Neural crest cell (in vitro differentiated cells): ENCODE measurements around the gene LPGAT1. TPM values are rescaled to one million over a fixed set of nuclear protein-coding genes. Genes with fewer than 3 reads are reported as not detected.
"Not testable (repeated sequence)": the region's sequence is repeated elsewhere in the genome, so short reads cannot be mapped to it uniquely, and the experiment has no call there.

ENCODE experiments used
- DNase-seq: peaks from one replicate; pipeline ENCODE4 v3.0.0; 2021; ENCODE audit warnings: low read depth, mixed read lengths, low spot score
- H3K27ac Mint-ChIP-seq: one replicate; pipeline ENCODE4 v1.8.0; 2021; ENCODE audit warnings: mild to moderate bottlenecking, mixed read lengths; ENCODE audit not compliant: unreplicated experiment
- H3K27me3 Mint-ChIP-seq: 2 replicates; pipeline ENCODE4 v1.8.0; 2021; ENCODE audit warnings: low read depth, mild to moderate bottlenecking, mixed read lengths
- H3K36me3 Mint-ChIP-seq: 2 replicates; pipeline ENCODE4 v1.8.0; 2021; ENCODE audit warnings: low read depth, mild to moderate bottlenecking, mixed read lengths
- H3K4me1 Mint-ChIP-seq: 2 replicates; pipeline ENCODE4 v1.8.0; 2021; ENCODE audit warnings: mixed read lengths
- H3K4me3 Mint-ChIP-seq: one replicate; pipeline ENCODE4 v1.8.0; 2021; ENCODE audit warnings: mild to moderate bottlenecking, mixed read lengths
- H3K9me3 Mint-ChIP-seq: 2 replicates; pipeline ENCODE4 v1.8.0; 2021; ENCODE audit warnings: mixed read lengths
- long read RNA-seq: library from polyadenylated mRNA; unstranded; transcript quantifications from one replicate; pipeline ENCODE4 v2.0.0, GENCODE V29; 2020
- total RNA-seq: library from RNA; stranded (reverse); gene quantifications from 2 replicates; pipeline ENCODE4 v1.2.1, GENCODE V29; 2021
- TF ChIP-seq, protein P1 (sequence below): fragments of 200-600 bp; sonication (generic); conservative IDR thresholded peaks from 2 replicates; pipeline ENCODE4 v1.5.0; 2021; ENCODE audit warnings: antibody characterized with exemption, mild to moderate bottlenecking

LPGAT1 gene
- total RNA-seq, result 28.5 and 30.3 TPM in 2 replicates
- long read RNA-seq, full-length matches to known transcripts, result 1 of 6 reads
- long read RNA-seq, partial matches to known transcripts, result 1 of 6 reads
- long read RNA-seq, other reads (novel, unspliced or antisense), result 4 of 6 reads

- peak within 1 kb of the TSS; percentile 97 for H3K4me3 Mint-ChIP-seq
- peaks cover 9% of the 10 kb centered on the region for H3K27me3 Mint-ChIP-seq
- TF ChIP-seq, protein P1, sequence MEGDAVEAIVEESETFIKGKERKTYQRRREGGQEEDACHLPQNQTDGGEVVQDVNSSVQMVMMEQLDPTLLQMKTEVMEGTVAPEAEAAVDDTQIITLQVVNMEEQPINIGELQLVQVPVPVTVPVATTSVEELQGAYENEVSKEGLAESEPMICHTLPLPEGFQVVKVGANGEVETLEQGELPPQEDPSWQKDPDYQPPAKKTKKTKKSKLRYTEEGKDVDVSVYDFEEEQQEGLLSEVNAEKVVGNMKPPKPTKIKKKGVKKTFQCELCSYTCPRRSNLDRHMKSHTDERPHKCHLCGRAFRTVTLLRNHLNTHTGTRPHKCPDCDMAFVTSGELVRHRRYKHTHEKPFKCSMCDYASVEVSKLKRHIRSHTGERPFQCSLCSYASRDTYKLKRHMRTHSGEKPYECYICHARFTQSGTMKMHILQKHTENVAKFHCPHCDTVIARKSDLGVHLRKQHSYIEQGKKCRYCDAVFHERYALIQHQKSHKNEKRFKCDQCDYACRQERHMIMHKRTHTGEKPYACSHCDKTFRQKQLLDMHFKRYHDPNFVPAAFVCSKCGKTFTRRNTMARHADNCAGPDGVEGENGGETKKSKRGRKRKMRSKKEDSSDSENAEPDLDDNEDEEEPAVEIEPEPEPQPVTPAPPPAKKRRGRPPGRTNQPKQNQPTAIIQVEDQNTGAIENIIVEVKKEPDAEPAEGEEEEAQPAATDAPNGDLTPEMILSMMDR, result peak; percentile 67
- H3K36me3 Mint-ChIP-seq, result no peaks in the 10 kb centered on the region
- H3K9me3 Mint-ChIP-seq, result no peaks in the 10 kb centered on the region
- no peak within 1 kb of the TSS for H3K27ac Mint-ChIP-seq
- H3K4me1 Mint-ChIP-seq, result peaks cover 31% of the 10 kb centered on the region
- peak; percentile 70 for DNase-seq
These were observed at the start of gene LPGAT1 for GRCh38 chr1:211830328-211831142. Gene LPGAT1, minus strand, starts transcription at chr1:211830763. Its CDS starts 1,467 bp downstream, at chr1:211829296.

- TF ChIP-seq, protein P1, result no peak
- Mint-ChIP-seq H3K36me3 (peaks cover 2% of the 10 kb centered on the region), H3K27ac (no peak overlapping the region), H3K4me3 (no peak overlapping the region), H3K9me3 (peaks cover 15% of the 10 kb centered on the region), H3K4me1 (no peaks in the 10 kb centered on the region), H3K27me3 (peaks cover 2% of the 10 kb centered on the region)
- no peak for DNase-seq
These were observed 48.9 kb upstream of the LPGAT1 start for GRCh38 chr1:211879475-211879874.

- DNase-seq, result no peak
- Mint-ChIP-seq H3K9me3 (peaks cover 15% of the 10 kb centered on the region), H3K27me3 (no peaks in the 10 kb centered on the region), H3K36me3 (peaks cover 2% of the 10 kb centered on the region), H3K4me1 (no peaks in the 10 kb centered on the region), H3K27ac (no peak overlapping the region), H3K4me3 (no peak overlapping the region)
- TF ChIP-seq, protein P1, result no peak
These were observed 46.5 kb upstream of the LPGAT1 start for GRCh38 chr1:211876851-211877590.

GRCh38 chr1:211875541-211875940 lies 45.0 kb upstream of the LPGAT1 start:
- Mint-ChIP-seq H3K27ac (no peak overlapping the region), H3K36me3 (no peaks in the 10 kb centered on the region), H3K4me1 (no peaks in the 10 kb centered on the region), H3K27me3 (no peaks in the 10 kb centered on the region), H3K4me3 (no peak overlapping the region), H3K9me3 (peaks cover 2% of the 10 kb centered on the region)
- DNase-seq, result no peak
- TF ChIP-seq, protein P1, result no peak

GRCh38 chr1:211874521-211875347 lies 44.2 kb upstream of the LPGAT1 start:
- H3K4me3 Mint-ChIP-seq, result no peak overlapping the region
- H3K27me3 Mint-ChIP-seq, result no peaks in the 10 kb centered on the region
- H3K4me1 Mint-ChIP-seq, result no peaks in the 10 kb centered on the region
- no peak for DNase-seq
- H3K9me3 Mint-ChIP-seq, result no peaks in the 10 kb centered on the region
- TF ChIP-seq, protein P1, result no peak
- H3K27ac Mint-ChIP-seq, result no peak overlapping the region
- H3K36me3 Mint-ChIP-seq, result no peaks in the 10 kb centered on the region

- H3K4me1 Mint-ChIP-seq, H3K27ac Mint-ChIP-seq, H3K36me3 Mint-ChIP-seq, H3K4me3 Mint-ChIP-seq, H3K27me3 Mint-ChIP-seq, H3K9me3 Mint-ChIP-seq, DNase-seq: not testable (repeated sequence)
These were observed 43.2 kb upstream of the LPGAT1 start for GRCh38 chr1:211873731-211874130.
